H9 (cell line): ENCODE data around the gene TNFAIP8L3. TPM values are rescaled to one million over a fixed set of nuclear protein-coding genes. Genes with fewer than 3 reads are reported as not detected.

Experiments used
- DNase-seq: peaks from one replicate; pipeline ENCODE4 v3.0.0-alpha.2; 2017
- H2AFZ ChIP-seq: one replicate; pipeline ENCODE4 v1.6.1; 2013; ENCODE audit warnings: mild to moderate bottlenecking, low read length, control low read depth, moderate library complexity
- H2AK5ac ChIP-seq: 2 replicates; pipeline ENCODE4 v1.6.1; 2013; ENCODE audit warnings: low read length, control low read depth, mixed read lengths; ENCODE audit not compliant: insufficient read length
- H2BK120ac ChIP-seq: one replicate; pipeline ENCODE4 v1.6.1; 2013; ENCODE audit warnings: low read depth, mild to moderate bottlenecking, low read length, control low read depth, inconsistent platforms; ENCODE audit not compliant: poor library complexity, severe bottlenecking
- H2BK12ac ChIP-seq: 2 replicates; pipeline ENCODE4 v1.6.1; 2013; ENCODE audit warnings: low read length, control low read depth, mixed read lengths, low read depth; ENCODE audit not compliant: insufficient read length
- H2BK15ac ChIP-seq: 2 replicates; pipeline ENCODE4 v1.6.1; 2013; ENCODE audit warnings: low read depth, low read length, control low read depth
- H2BK20ac ChIP-seq: one replicate; pipeline ENCODE4 v1.6.1; 2013; ENCODE audit warnings: low read depth, mild to moderate bottlenecking, low read length, control low read depth, inconsistent platforms; ENCODE audit not compliant: poor library complexity, severe bottlenecking
- H2BK5ac ChIP-seq: 2 replicates; pipeline ENCODE4 v1.6.1; 2013; ENCODE audit warnings: low read length, control low read depth, mixed read lengths; ENCODE audit not compliant: insufficient read length
- H3K14ac ChIP-seq: 2 replicates; pipeline ENCODE4 v1.6.1; 2013; ENCODE audit warnings: low read length, control low read depth; ENCODE audit not compliant: insufficient read depth
- H3K18ac ChIP-seq: 2 replicates; pipeline ENCODE4 v1.6.1; 2013; ENCODE audit warnings: low read depth, mild to moderate bottlenecking, mixed read lengths, low read length, control low read depth; ENCODE audit not compliant: insufficient read length
- H3K23ac ChIP-seq: 2 replicates; pipeline ENCODE4 v1.6.1; 2013; ENCODE audit warnings: low read length, control low read depth, mixed read lengths, low read depth; ENCODE audit not compliant: insufficient read length
- H3K23me2 ChIP-seq: 2 replicates; pipeline ENCODE4 v1.6.1; 2013; ENCODE audit warnings: low read depth, mild to moderate bottlenecking, mixed read lengths, low read length, control low read depth; ENCODE audit not compliant: insufficient read length, poor library complexity, severe bottlenecking
- H3K27ac ChIP-seq: 2 replicates; pipeline ENCODE4 v1.5.1; 2013; ENCODE audit warnings: low read length, control low read depth, mixed read lengths, low read depth; ENCODE audit not compliant: insufficient read length
- H3K27me3 ChIP-seq: 2 replicates; pipeline ENCODE4 v1.6.1; 2013; ENCODE audit warnings: low read length, control low read depth, inconsistent platforms; ENCODE audit not compliant: insufficient read depth
- H3K4ac ChIP-seq: 2 replicates; pipeline ENCODE4 v1.6.1; 2013; ENCODE audit warnings: low read depth, mild to moderate bottlenecking, control low read depth, inconsistent platforms, low read length, moderate library complexity
- H3K4me1 ChIP-seq: 2 replicates; pipeline ENCODE4 v1.6.1; 2013; ENCODE audit warnings: low read length, control low read depth, inconsistent platforms; ENCODE audit not compliant: insufficient read depth
- H3K4me2 ChIP-seq: 2 replicates; pipeline ENCODE4 v1.6.1; 2013; ENCODE audit warnings: low read length, control low read depth, mixed read lengths; ENCODE audit not compliant: insufficient read length, insufficient read depth
- H3K56ac ChIP-seq: 2 replicates; pipeline ENCODE4 v1.6.1; 2013; ENCODE audit warnings: low read depth, mild to moderate bottlenecking, mixed read lengths, low read length, control low read depth; ENCODE audit not compliant: insufficient read length
- H3K79me1 ChIP-seq: 2 replicates; pipeline ENCODE4 v1.6.1; 2013; ENCODE audit warnings: low read depth, mild to moderate bottlenecking, moderate library complexity, low read length, control low read depth, inconsistent platforms; ENCODE audit not compliant: insufficient read depth, poor library complexity, severe bottlenecking
- H3K79me2 ChIP-seq: 2 replicates; pipeline ENCODE4 v1.6.1; 2013; ENCODE audit warnings: low read length, control low read depth, inconsistent platforms; ENCODE audit not compliant: insufficient read depth
- H3K9ac ChIP-seq: 2 replicates; pipeline ENCODE4 v1.6.1; 2013; ENCODE audit warnings: low read length, control low read depth, mixed read lengths; ENCODE audit not compliant: insufficient read length; ENCODE audit errors: extremely low read depth
- H3K9me3 ChIP-seq: one replicate; pipeline ENCODE4 v1.6.1; 2013; ENCODE audit warnings: low read depth, low read length, inconsistent platforms; ENCODE audit not compliant: control insufficient read depth
- H3T11ph ChIP-seq: one replicate; pipeline ENCODE4 v1.6.1; 2013; ENCODE audit warnings: mild to moderate bottlenecking, low read length, control low read depth, inconsistent platforms
- H4K20me1 ChIP-seq: one replicate; pipeline ENCODE4 v1.6.1; 2013; ENCODE audit not compliant: control insufficient read depth, insufficient read length, insufficient read depth
- H4K5ac ChIP-seq: 2 replicates; pipeline ENCODE4 v1.6.1; 2013; ENCODE audit warnings: low read depth, mild to moderate bottlenecking, mixed read lengths, low read length, control low read depth; ENCODE audit not compliant: insufficient read length
- H4K8ac ChIP-seq: replicated peaks from 2 replicates; pipeline ENCODE4 v1.6.1; 2013; ENCODE audit warnings: low read length, control low read depth, mixed read lengths, low read depth; ENCODE audit not compliant: insufficient read length
- H4K91ac ChIP-seq: 2 replicates; pipeline ENCODE4 v1.6.1; 2013; ENCODE audit warnings: low read depth, mild to moderate bottlenecking, moderate library complexity, mixed read lengths, low read length, control low read depth; ENCODE audit not compliant: insufficient read length
- H3K27ac Mint-ChIP-seq, 3 experiments: 2 replicates in 2 of 3; 3 replicates in 1 of 3; pipeline ENCODE4 v1.8.0; 2020 to 2021; ENCODE audit warnings: mixed read lengths in 3 of 3, mild to moderate bottlenecking in 1 of 3, moderate library complexity in 1 of 3
- H3K27me3 Mint-ChIP-seq: 2 replicates; pipeline ENCODE4 v1.8.0; 2021; ENCODE audit warnings: low read depth, mild to moderate bottlenecking, moderate library complexity, mixed read lengths
- H3K36me3 Mint-ChIP-seq, 3 experiments: 2 replicates in 2 of 3; 3 replicates in 1 of 3; pipeline ENCODE4 v1.8.0; 2020 to 2021; ENCODE audit warnings: low read depth in 3 of 3, mixed read lengths in 3 of 3; ENCODE audit not compliant: insufficient read depth in 1 of 3
- H3K4me1 Mint-ChIP-seq, 2 experiments: 2 replicates each; pipeline ENCODE4 v1.8.0; 2020; ENCODE audit warnings: mixed read lengths in 2 of 2
- H3K4me3 Mint-ChIP-seq, 2 experiments: 2 replicates in 1 of 2; 3 replicates in 1 of 2; pipeline ENCODE4 v1.8.0; 2020 to 2021; ENCODE audit warnings: mild to moderate bottlenecking in 2 of 2, mixed read lengths in 2 of 2, moderate library complexity in 1 of 2
- H3K9me3 Mint-ChIP-seq, 2 experiments: 2 replicates in 1 of 2; 3 replicates in 1 of 2; pipeline ENCODE4 v1.8.0; 2020; ENCODE audit warnings: mild to moderate bottlenecking in 2 of 2, mixed read lengths in 2 of 2, moderate library complexity in 1 of 2
- WGBS: extraction: QIAGEN DNeasy Blood & Tissue Kit; methylation state at CpG from one replicate; pipeline ENCODE4 v1.1.7; 2013; ENCODE audit warnings: missing lambda C conversion rate, low lambda C conversion rate, mixed read lengths; ENCODE audit not compliant: insufficient read length; ENCODE audit errors: extremely low coverage; 5-methylcytosine and 5-hydroxymethylcytosine counted together
- total RNA-seq: library from RNA; stranded (reverse); gene quantifications from 2 replicates; pipeline ENCODE4 v1.2.1, GENCODE V29; 2021
- TF ChIP-seq, protein P1 (sequence below): fragments of 200-600 bp; sonication (generic); conservative IDR thresholded peaks from 3 replicates; pipeline ENCODE4 v1.8.0; 2021; ENCODE audit warnings: antibody characterized with exemption, mild to moderate bottlenecking

TNFAIP8L3 gene
- total RNA-seq, 1 experiment from 2014 or later: 0.22 TPM

GRCh38 chr15:51044037-51044727 lies 50.5 kb downstream of the TNFAIP8L3 start:
- H3K27me3 Mint-ChIP-seq: no peaks in the 10 kb centered on the region

More at GRCh38 chr15:51044037-51044727, 50.5 kb downstream of the TNFAIP8L3 start:
- Histone ChIP-seq H3K56ac (no peak overlapping the region), H3K4me1 (peaks cover 2% of the 10 kb centered on the region; the same call in 1 of the 2 replicates), H3K79me1 (no peaks in the 10 kb centered on the region), H3T11ph (no peak overlapping the region), H3K14ac (no peak overlapping the region), H4K91ac (no peak overlapping the region), H3K27ac (no peak overlapping the region), H3K23ac (no peak overlapping the region), H4K20me1 (no peaks in the 10 kb centered on the region), H2BK120ac (no peak overlapping the region), H2BK20ac (no peak overlapping the region), H3K23me2 (no peaks in the 10 kb centered on the region), H4K8ac (no peak overlapping the region), H2BK5ac (no peak overlapping the region), H2AK5ac (no peak overlapping the region), H2BK15ac (no peak overlapping the region), H3K79me2 (no peaks in the 10 kb centered on the region), H3K9me3 (no peaks in the 10 kb centered on the region), H3K9ac (no peak overlapping the region), H3K18ac (no peak overlapping the region), H3K4me2 (no peak overlapping the region), H3K4ac (no peak overlapping the region), H4K5ac (no peak overlapping the region), H2AFZ (no peak overlapping the region), H3K27me3 (no peaks in the 10 kb centered on the region), H2BK12ac (no peak overlapping the region)
- peak overlapping the region; percentile 12 to 32 (median 26); a peak in 3 of 7 replicates for H3K27ac Mint-ChIP-seq
- H3K4me1 Mint-ChIP-seq: peaks cover 33 to 44% of the 10 kb centered on the region in 2 experiments
- H3K4me3 Mint-ChIP-seq: no peak overlapping the region
- peaks cover 0 to 2% (median 1%) of the 10 kb centered on the region in 3 experiments; a peak in 2 of 7 replicates for H3K36me3 Mint-ChIP-seq
- WGBS: no CpG with 5 or more reads among the region's 4 CpGs
- no peaks in the 10 kb centered on the region for H3K9me3 Mint-ChIP-seq
- TF ChIP-seq, protein P1, sequence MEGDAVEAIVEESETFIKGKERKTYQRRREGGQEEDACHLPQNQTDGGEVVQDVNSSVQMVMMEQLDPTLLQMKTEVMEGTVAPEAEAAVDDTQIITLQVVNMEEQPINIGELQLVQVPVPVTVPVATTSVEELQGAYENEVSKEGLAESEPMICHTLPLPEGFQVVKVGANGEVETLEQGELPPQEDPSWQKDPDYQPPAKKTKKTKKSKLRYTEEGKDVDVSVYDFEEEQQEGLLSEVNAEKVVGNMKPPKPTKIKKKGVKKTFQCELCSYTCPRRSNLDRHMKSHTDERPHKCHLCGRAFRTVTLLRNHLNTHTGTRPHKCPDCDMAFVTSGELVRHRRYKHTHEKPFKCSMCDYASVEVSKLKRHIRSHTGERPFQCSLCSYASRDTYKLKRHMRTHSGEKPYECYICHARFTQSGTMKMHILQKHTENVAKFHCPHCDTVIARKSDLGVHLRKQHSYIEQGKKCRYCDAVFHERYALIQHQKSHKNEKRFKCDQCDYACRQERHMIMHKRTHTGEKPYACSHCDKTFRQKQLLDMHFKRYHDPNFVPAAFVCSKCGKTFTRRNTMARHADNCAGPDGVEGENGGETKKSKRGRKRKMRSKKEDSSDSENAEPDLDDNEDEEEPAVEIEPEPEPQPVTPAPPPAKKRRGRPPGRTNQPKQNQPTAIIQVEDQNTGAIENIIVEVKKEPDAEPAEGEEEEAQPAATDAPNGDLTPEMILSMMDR: no peak
- DNase-seq: no peak
